B cell (primary cell): ENCODE results near the gene TCHHL1. TPM values are rescaled to one million over a fixed set of nuclear protein-coding genes. Genes with fewer than 3 reads are reported as not detected.

ENCODE experiments used
- ATAC-seq: fragments of 200-7000 bp; cut with Tn5 transposase; one replicate; pipeline ENCODE4 v1.10.0; 2021; ENCODE audit warnings: low read depth, mild to moderate bottlenecking, moderate number of reproducible peaks, moderate library complexity
- CTCF ChIA-PET: fragments of 350-600 bp; sonication (Branson Sonifier 250); formaldehyde crosslinking; loops from one replicate; lab custom pipeline; 2021; ENCODE audit warnings: antibody characterized with exemption, inconsistent platforms; lab: Charles Lee
- POLR2A ChIA-PET: fragments of 350-600 bp; sonication (Branson Sonifier 250); formaldehyde crosslinking; loops from one replicate; lab custom pipeline; 2021; ENCODE audit warnings: antibody characterized with exemption; lab: Charles Lee
- DNase-seq: peaks from one replicate; pipeline ENCODE4 v3.0.0; 2013
- H2AFZ ChIP-seq: 2 replicates; pipeline ENCODE4 v1.6.1; 2012; ENCODE audit warnings: mild to moderate bottlenecking, low read depth, low read length; ENCODE audit not compliant: insufficient read depth, poor library complexity, severe bottlenecking
- H3K27ac ChIP-seq, 2 donors: 1 replicate in 1 of 2; 2 replicates in 1 of 2; pipeline ENCODE4 v1.5.1; 2012 to 2013; ENCODE audit warnings: low read length in 2 of 2, mild to moderate bottlenecking in 2 of 2, moderate library complexity in 1 of 2
- H3K27me3 ChIP-seq, 4 experiments: fragments of 200-600 bp in 1 of 4; sonication (generic) in 1 of 4; replicated peaks in 1 of 4; 1 replicate in 2 of 4; 2 replicates in 2 of 4; pipeline versions ENCODE4 v1.6.1 to v1.7.0; 2013 to 2016; ENCODE audit warnings: low read length in 3 of 4, mild to moderate bottlenecking in 2 of 4, mixed read lengths in 1 of 4, moderate library complexity in 1 of 4; ENCODE audit not compliant: insufficient read depth in 4 of 4, control insufficient read depth in 3 of 4; ENCODE audit errors: control extremely low read depth in 1 of 4
- H3K36me3 ChIP-seq, 2 experiments: replicated peaks in 1 of 2; 1 replicate in 1 of 2; 2 replicates in 1 of 2; pipeline versions ENCODE4 v1.6.1 to v1.7.1; 2013; ENCODE audit warnings: low read length in 1 of 2; ENCODE audit not compliant: insufficient read depth in 2 of 2, control insufficient read depth in 1 of 2; ENCODE audit errors: control extremely low read depth in 1 of 2, extremely low read depth in 1 of 2
- H3K4me1 ChIP-seq, 2 donors: fragments of 200-600 bp in 1 of 2; sonication (generic) in 1 of 2; 1 replicate in 1 of 2; 2 replicates in 1 of 2; pipeline versions ENCODE4 v1.5.1 to v1.6.1; 2013 to 2017; ENCODE audit warnings: low read length in 2 of 2; ENCODE audit not compliant: control insufficient read depth in 2 of 2, insufficient read depth in 2 of 2
- H3K4me2 ChIP-seq: replicated peaks from 2 replicates; pipeline ENCODE3; 2012; ENCODE audit warnings: mild to moderate bottlenecking, low read depth, low read length; ENCODE audit not compliant: poor library complexity, severe bottlenecking
- H3K4me3 ChIP-seq, 5 experiments: fragments of 200-600 bp in 1 of 5; sonication (generic) in 1 of 5; 1 replicate in 3 of 5; 2 replicates in 2 of 5; pipeline versions ENCODE4 v1.5.1 to v1.7.0; 2011 to 2016; ENCODE audit warnings: low read length in 4 of 5, mild to moderate bottlenecking in 4 of 5, low read depth in 2 of 5, control low read depth in 1 of 5, moderate library complexity in 1 of 5; ENCODE audit not compliant: insufficient read depth in 1 of 5; ENCODE audit errors: control extremely low read depth in 1 of 5, extremely low read depth in 1 of 5
- H3K79me2 ChIP-seq: fragments of 200-600 bp; sonication (generic); one replicate; pipeline ENCODE4 v1.6.0; 2016; ENCODE audit warnings: low read length; ENCODE audit not compliant: control insufficient read depth, insufficient read depth
- H3K9ac ChIP-seq: fragments of 200-600 bp; sonication (generic); 2 replicates; pipeline ENCODE4 v1.6.1; 2017; ENCODE audit warnings: mild to moderate bottlenecking, low read length, moderate library complexity
- H3K9me3 ChIP-seq, 3 donors: one replicate each; pipeline versions ENCODE4 v1.6.1 to v1.7.1; 2013; ENCODE audit warnings: low read length in 2 of 3; ENCODE audit not compliant: control insufficient read depth in 2 of 3, insufficient read depth in 1 of 3; ENCODE audit errors: control extremely low read depth in 1 of 3
- H4K20me1 ChIP-seq: 2 replicates; pipeline ENCODE4 v1.6.0; 2012; ENCODE audit warnings: mild to moderate bottlenecking, low read length; ENCODE audit not compliant: insufficient read depth, control insufficient read depth, poor library complexity, severe bottlenecking
- H3K27ac Mint-ChIP-seq: one replicate; pipeline ENCODE4 v1.8.0; 2021; ENCODE audit warnings: mixed read lengths
- H3K27me3 Mint-ChIP-seq: one replicate; pipeline ENCODE4 v1.8.0; 2021; ENCODE audit warnings: mixed read lengths
- H3K4me1 Mint-ChIP-seq: one replicate; pipeline ENCODE4 v1.8.0; 2021; ENCODE audit warnings: mixed read lengths
- H3K4me3 Mint-ChIP-seq: one replicate; pipeline ENCODE4 v1.8.0; 2021; ENCODE audit warnings: mixed read lengths
- H3K9me3 Mint-ChIP-seq: one replicate; pipeline ENCODE4 v1.8.0; 2022; ENCODE audit warnings: mixed read lengths; ENCODE audit not compliant: insufficient read depth
- CTCF ChIP-seq: fragments of 200-600 bp; IDR thresholded peaks from one replicate; pipeline ENCODE4 v1.8.0; 2022; ENCODE audit warnings: antibody characterized with exemption, mild to moderate bottlenecking
- EZH2 ChIP-seq: IDR thresholded peaks from 2 replicates; pipeline ENCODE4 v1.6.1; 2012; ENCODE audit warnings: borderline replicate concordance, low read depth, mild to moderate bottlenecking, moderate library complexity, low read length; ENCODE audit not compliant: insufficient read depth, poor library complexity, severe bottlenecking
- WGBS: methylation state at CpG from one replicate; pipeline ENCODE4 v1.1.5; 2013; ENCODE audit warnings: missing lambda C conversion rate; ENCODE audit not compliant: insufficient coverage; 5-methylcytosine and 5-hydroxymethylcytosine counted together
- intact Hi-C: fragments of 100-400 bp; cut with micrococcal nuclease; formaldehyde crosslinking; loops from one replicate; pipeline ENCODE4 v1.10.0; 2022
- polyA plus RNA-seq: library from polyadenylated mRNA; depleted of rRNA; stranded (reverse); fragments of >200 nt; gene quantifications from 2 replicates; pipeline ENCODE4 v1.2.3, GENCODE V29; 2012
- total RNA-seq, 2 donors: library from RNA; stranded (reverse); fragments of 120-200 nt in 1 of 2; gene quantifications; 1 replicate in 1 of 2; 2 replicates in 1 of 2; pipeline versions ENCODE4 v1.2.3 to v1.2.4, GENCODE V29; 2013 to 2022

Gene TCHHL1
- total and polyA plus RNA-seq, 2 donors (not counting 1 experiment from before 2014, with no cell fraction given) = not detected

- DNase-seq = no peak
- ChIA-PET POLR2A (interaction anchor here (0.8 kb wide), 1 partner anchor 72 kb away, joined by 3 read pairs; no protein-coding TSS in a partner anchor), CTCF (interaction anchor here (0.8 to 1.2 kb wide), 2 partner anchors 8 to 347 kb away, joined by 3 read pairs; no protein-coding TSS in a partner anchor)
- TF ChIP-seq EZH2 (no peak), CTCF (no peak)
- H3K79me2 ChIP-seq = no peaks in the 10 kb centered on the region
- H3K27me3 Mint-ChIP-seq = peaks cover 21% of the 10 kb centered on the region
- ATAC-seq = no peak
- no peak overlapping the region for H3K4me3 Mint-ChIP-seq
- H3K36me3 ChIP-seq = no peaks in the 10 kb centered on the region
- H2AFZ ChIP-seq = peak overlapping the region; percentile 78
- H3K9me3 Mint-ChIP-seq = no peaks in the 10 kb centered on the region
- H3K27ac Mint-ChIP-seq = no peak overlapping the region
- intact Hi-C loops = no loop called here
- peaks cover 46 to 57% of the 10 kb centered on the region in 2 donors for H3K4me1 ChIP-seq
- H3K4me2 ChIP-seq = peak overlapping the region; percentile 85
- peak overlapping the region in 4 of 5 experiments; percentile 25 to 58 (median 42) for H3K4me3 ChIP-seq
- 1% methylated on average over 33 of the region's 44 CpGs for WGBS
- peaks cover 6% of the 10 kb centered on the region for H3K4me1 Mint-ChIP-seq
- H3K27ac ChIP-seq = no peak overlapping the region
- H3K9ac ChIP-seq = peak overlapping the region; percentile 55
- H4K20me1 ChIP-seq = no peaks in the 10 kb centered on the region
- H3K27me3 ChIP-seq = peaks cover 0 to 79% (median 69%) of the 10 kb centered on the region in 4 experiments
- H3K9me3 ChIP-seq = peaks cover 0 to 40% (median 0%) of the 10 kb centered on the region in 3 donors
Observed at GRCh38 chr1:152111515-152111968, 22.7 kb upstream of the TCHHL1 start.

- Mint-ChIP-seq H3K4me1 (peaks cover 6% of the 10 kb centered on the region), H3K27me3 (peaks cover 21% of the 10 kb centered on the region), H3K9me3 (no peaks in the 10 kb centered on the region), H3K27ac (no peak overlapping the region), H3K4me3 (no peak overlapping the region)
- Histone ChIP-seq H3K27ac (no peak overlapping the region), H3K36me3 (no peaks in the 10 kb centered on the region), H4K20me1 (no peaks in the 10 kb centered on the region), H3K9ac (peak overlapping the region; percentile 55), H3K4me2 (peak overlapping the region; percentile 85), H3K4me1 (peaks cover 46 to 57% of the 10 kb centered on the region in 2 donors), H3K79me2 (no peaks in the 10 kb centered on the region), H2AFZ (peak overlapping the region; percentile 78), H3K4me3 (peak overlapping the region in 4 of 5 experiments; percentile 25 to 58 (median 42)), H3K9me3 (peaks cover 0 to 40% (median 0%) of the 10 kb centered on the region in 3 donors), H3K27me3 (peaks cover 0 to 79% (median 66%) of the 10 kb centered on the region in 4 experiments)
- ChIA-PET POLR2A (no interaction called here), CTCF (interaction anchor here (0.8 to 1.2 kb wide), 2 partner anchors 9 to 347 kb away, joined by 3 read pairs; no protein-coding TSS in a partner anchor)
- DNase-seq = peak; percentile 48
- intact Hi-C loops = no loop called here
- no peak for ATAC-seq
- TF ChIP-seq CTCF = no peak
- TF ChIP-seq EZH2 = no peak
- under 1% methylated on average over 60 of the region's 60 CpGs for WGBS
Observed at GRCh38 chr1:152110860-152111514, 22.1 kb upstream of the TCHHL1 start.
